ENCODE results near the gene ATF6. TPM values are rescaled to one million over a fixed set of nuclear protein-coding genes. Genes with fewer than 3 reads are reported as not detected.
"Not testable (repeated sequence)": the region's sequence is repeated elsewhere in the genome, so short reads cannot be mapped to it uniquely, and the experiment has no call there.

The ATF6 gene
- total and polyA plus RNA-seq, 9 donors = 13.4 to 21.0 (median 16.3) TPM

DNA sequence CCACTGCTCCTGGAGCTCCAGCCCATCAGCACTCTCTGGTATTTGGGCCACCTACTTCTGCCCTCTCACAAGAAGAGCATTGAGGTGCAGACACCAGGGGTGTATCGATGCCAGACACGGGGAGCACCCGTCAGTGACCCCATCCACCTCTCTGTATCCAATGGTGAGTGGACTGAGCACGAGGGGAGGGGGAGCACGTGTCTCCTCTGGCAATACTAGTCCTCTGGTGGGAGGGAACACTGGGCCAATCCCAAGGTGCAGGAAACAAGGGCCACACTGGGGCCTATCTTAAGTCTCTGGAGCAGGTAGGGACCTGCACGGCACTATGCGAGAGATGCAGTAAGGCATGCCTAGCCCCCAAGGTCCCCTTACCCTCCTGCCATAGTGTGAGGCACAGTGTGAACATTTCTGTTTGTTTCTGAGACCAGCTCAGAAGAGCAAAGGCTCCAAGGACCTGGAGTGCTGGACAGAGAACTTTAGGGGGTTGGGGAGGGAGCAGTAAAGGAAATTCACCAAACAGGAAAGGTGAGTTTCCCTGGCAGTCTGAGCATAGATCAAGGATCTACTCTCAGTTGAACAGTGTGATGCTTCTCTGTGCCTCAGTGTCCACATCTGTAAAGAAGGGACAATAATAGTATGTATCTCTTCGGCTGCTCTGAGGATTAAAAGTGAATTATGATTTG is 42.5 kb upstream of the ATF6 start:
- no peak overlapping the region for H3K4me3 ChIP-seq (ENCODE audit: low read length)
- peaks cover 27% of the 10 kb centered on the region for H3K27me3 ChIP-seq (ENCODE audit: control insufficient read depth, insufficient read depth, low read length)
- no peaks in the 10 kb centered on the region for H3K9me3 ChIP-seq (replicated peaks; ENCODE audit: control insufficient read depth, low read depth, low read length)
- no peak overlapping the region for H3K27ac ChIP-seq (ENCODE audit: low read length)
- H3K4me1 ChIP-seq (ENCODE audit: control insufficient read depth, insufficient read depth, low read length) = peaks cover 10% of the 10 kb centered on the region
- WGBS (ENCODE audit: insufficient coverage) = 90% methylated on average over 2 of the region's 8 CpGs
- no peaks in the 10 kb centered on the region for H3K36me3 ChIP-seq (ENCODE audit: control insufficient read depth, insufficient read depth, low read length)
- no peak for DNase-seq

DNA sequence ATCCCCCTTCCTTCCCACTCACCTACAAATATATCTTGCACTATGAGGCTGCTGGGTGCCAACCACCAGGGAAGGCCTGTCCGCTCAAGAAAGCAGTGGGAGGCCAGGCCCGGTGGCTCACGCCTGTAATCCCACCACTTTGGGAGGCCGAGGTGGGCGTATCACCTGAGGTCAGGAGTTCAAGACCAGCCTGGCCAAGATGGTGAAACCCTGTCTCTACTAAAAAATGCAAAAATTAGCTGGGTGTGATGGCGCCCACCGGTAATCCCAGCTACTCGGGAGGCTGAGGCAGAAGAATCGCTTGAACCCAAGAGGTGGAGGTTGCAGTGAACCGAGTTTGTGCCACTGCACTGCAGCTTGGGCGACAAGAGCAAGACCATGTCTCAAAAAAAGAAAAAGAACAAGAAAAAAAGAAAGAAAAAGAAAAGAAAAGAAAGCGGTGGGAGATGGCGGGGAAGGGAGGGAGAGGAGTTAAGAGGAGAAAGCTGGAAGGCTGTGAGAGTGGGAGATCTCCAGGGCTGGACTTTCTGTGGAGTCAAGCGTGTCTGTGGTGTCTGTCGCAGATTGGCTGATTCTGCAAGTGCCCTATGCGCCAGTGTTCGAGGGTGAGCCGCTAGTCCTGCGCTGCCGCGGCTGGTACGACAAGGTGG is 40.7 kb upstream of the ATF6 start:
- Histone ChIP-seq H3K4me3 (ENCODE audit: low read length) (peak overlapping the region; percentile 69), H3K27me3 (ENCODE audit: control insufficient read depth, insufficient read depth, low read length) (peaks cover 27% of the 10 kb centered on the region), H3K4me1 (ENCODE audit: control insufficient read depth, insufficient read depth, low read length) (peaks cover 10% of the 10 kb centered on the region)
- H3K36me3 ChIP-seq (ENCODE audit: control insufficient read depth, insufficient read depth, low read length); H3K9me3 ChIP-seq (replicated peaks; ENCODE audit: control insufficient read depth, low read depth, low read length); DNase-seq; H3K27ac ChIP-seq (ENCODE audit: low read length): not testable (repeated sequence)
- WGBS (ENCODE audit: insufficient coverage) = 47% methylated on average over 19 of the region's 22 CpGs

DNA sequence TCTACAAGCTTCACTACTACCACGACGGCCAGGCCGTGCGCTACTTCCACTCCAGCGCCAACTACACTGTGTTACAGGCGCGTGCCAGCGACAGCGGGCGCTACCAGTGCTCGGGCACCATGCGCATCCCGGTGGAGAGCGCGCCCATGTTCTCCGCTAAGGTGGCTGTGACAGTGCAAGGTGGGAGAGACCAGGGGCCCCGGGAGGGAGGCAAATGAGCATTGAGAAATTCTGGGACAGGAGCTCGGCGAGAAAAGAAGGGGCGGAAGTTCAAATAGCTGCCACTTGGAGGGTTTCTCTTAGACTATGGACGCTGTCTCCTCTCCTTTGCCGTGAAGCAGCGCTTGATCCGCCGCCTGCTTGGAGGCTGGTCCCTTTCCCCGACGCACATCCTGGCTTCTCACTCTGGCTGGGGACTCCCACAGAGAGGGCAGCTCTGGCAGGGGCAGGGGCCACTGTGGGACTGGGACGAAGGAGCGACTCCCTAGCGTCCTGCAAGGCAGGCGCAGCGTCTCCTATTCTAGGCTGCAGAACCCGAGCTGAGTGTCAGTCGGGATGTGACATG is 40.1 kb upstream of the ATF6 start:
- Histone ChIP-seq H3K36me3 (ENCODE audit: control insufficient read depth, insufficient read depth, low read length) (no peaks in the 10 kb centered on the region), H3K27me3 (ENCODE audit: control insufficient read depth, insufficient read depth, low read length) (peaks cover 29% of the 10 kb centered on the region), H3K9me3 (replicated peaks; ENCODE audit: control insufficient read depth, low read depth, low read length) (no peaks in the 10 kb centered on the region), H3K4me1 (ENCODE audit: control insufficient read depth, insufficient read depth, low read length) (peaks cover 10% of the 10 kb centered on the region), H3K4me3 (ENCODE audit: low read length) (peak overlapping the region; percentile 69), H3K27ac (ENCODE audit: low read length) (peak overlapping the region; percentile 80)
- peak; percentile 58 for DNase-seq
- WGBS (ENCODE audit: insufficient coverage) = under 1% methylated on average over 32 of the region's 34 CpGs

DNA sequence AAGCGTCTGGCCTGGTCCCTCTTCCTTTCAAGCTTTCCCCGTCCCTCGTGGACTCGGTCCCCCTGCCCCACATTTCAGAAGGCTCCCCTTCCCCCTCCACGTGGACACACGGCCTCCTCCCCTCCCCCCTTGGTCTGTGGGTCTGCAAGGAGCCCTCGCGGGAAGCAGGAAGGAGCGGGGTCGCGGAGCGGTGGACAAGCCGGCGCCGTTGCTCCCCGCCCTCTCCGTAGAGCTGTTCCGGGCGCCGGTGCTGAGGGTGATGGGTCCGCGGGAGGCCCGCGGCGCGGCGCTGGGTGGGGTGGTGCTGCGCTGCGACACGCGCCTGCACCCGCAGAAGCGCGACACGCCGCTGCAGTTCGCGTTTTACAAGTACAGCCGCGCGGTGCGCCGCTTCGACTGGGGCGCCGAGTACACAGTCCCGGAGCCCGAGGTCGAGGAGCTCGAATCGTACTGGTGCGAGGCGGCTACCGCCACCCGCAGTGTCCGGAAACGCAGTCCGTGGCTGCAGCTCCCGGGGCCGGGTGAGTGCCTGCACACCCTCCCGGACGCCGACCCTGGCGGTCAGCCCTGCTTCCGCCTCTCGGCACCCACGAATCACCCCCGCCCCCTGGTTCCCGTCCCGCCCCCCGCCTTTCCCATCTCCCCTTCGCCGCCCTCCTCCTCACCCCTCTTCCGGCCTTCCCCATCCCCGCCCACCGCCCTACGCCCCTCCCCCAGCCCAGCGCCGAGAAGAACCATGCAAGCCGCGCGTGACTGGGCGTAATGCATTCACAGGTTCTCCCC is 39.5 kb upstream of the ATF6 start:
- peak; percentile 94 for DNase-seq
- peak overlapping the region; percentile 93 for H3K27ac ChIP-seq (ENCODE audit: low read length)
- peak overlapping the region; percentile 69 for H3K4me3 ChIP-seq (ENCODE audit: low read length)
- peaks cover 29% of the 10 kb centered on the region for H3K27me3 ChIP-seq (ENCODE audit: control insufficient read depth, insufficient read depth, low read length)
- WGBS (ENCODE audit: insufficient coverage) = under 1% methylated on average over 64 of the region's 83 CpGs
- H3K4me1 ChIP-seq (ENCODE audit: control insufficient read depth, insufficient read depth, low read length) = peaks cover 10% of the 10 kb centered on the region
- H3K36me3 ChIP-seq (ENCODE audit: control insufficient read depth, insufficient read depth, low read length) = no peaks in the 10 kb centered on the region
- no peaks in the 10 kb centered on the region for H3K9me3 ChIP-seq (replicated peaks; ENCODE audit: control insufficient read depth, low read depth, low read length)

DNA sequence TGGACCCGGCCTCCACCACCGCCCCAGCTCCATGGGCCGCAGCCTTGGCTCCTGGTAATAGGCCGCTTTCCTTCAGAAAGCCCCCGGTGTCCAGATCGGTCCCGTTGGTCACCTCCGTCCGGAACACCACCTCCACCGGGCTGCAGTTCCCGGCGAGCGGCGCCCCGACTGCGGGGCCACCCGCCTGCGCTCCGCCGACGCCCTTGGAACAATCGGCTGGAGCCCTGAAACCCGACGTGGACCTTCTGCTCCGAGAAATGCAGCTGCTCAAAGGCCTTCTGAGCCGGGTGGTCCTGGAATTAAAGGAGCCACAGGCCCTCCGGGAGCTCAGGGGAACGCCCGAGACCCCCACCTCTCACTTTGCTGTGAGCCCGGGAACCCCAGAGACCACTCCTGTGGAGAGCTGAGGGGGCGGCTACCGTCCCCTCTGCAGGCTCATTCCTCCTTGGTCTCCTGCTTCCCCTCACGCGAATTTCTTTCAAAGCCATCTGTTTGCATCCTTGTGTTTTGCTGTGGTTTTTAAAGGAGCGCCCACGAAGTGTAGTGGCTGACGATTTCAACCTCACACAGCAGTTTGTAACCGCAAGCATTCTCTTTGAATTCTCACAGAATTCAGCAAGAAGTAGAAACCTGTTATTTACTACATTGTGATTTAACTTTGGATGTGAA is 38.7 kb upstream of the ATF6 start:
- Histone ChIP-seq H3K4me1 (ENCODE audit: control insufficient read depth, insufficient read depth, low read length) (peaks cover 10% of the 10 kb centered on the region), H3K36me3 (ENCODE audit: control insufficient read depth, insufficient read depth, low read length) (no peaks in the 10 kb centered on the region), H3K27ac (ENCODE audit: low read length) (peak overlapping the region; percentile 93), H3K27me3 (ENCODE audit: control insufficient read depth, insufficient read depth, low read length) (peaks cover 28% of the 10 kb centered on the region), H3K4me3 (ENCODE audit: low read length) (peak overlapping the region; percentile 69), H3K9me3 (replicated peaks; ENCODE audit: control insufficient read depth, low read depth, low read length) (no peaks in the 10 kb centered on the region)
- WGBS (ENCODE audit: insufficient coverage) = under 1% methylated on average over 26 of the region's 38 CpGs
- peak; percentile 43 for DNase-seq

DNA sequence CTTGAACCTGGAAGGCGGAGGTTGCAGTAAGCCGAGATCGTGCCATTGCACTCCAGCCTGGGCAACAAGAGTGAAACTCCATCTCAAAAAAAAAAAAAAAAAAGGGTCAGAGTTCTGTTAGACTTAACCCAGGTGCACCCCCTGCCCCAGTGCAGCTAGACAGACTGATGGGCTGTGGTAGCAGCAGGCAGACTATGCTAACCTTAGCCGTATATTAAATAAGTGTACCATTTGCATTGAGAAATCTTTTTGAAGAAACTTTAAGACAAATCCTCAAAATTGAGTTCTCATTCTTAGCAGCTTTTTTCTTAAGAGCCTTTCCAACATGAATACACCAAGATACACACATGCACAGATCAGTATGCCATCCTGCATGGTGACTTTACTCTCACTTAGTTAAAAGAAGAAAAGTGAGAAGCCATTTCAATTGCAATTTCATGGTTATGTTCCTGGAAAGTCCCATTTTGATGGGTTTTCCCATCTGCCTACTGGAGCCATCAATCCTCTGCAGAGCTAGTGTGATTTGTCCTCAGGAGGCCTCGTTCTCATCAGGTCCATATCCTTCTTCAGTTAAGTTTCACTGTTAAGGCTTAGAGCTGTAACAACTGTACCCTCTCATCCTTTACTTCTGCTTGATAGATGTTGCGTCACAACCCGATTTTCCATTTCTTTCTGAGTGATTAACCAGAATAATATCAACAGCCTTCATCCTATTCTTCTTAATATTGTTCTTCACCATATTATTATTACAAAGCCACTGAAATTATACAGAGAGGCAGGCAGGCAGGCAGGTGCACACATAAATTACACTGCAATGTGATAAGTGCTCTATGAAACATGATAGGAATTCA is 37.5 kb upstream of the ATF6 start:
- no peaks in the 10 kb centered on the region for H3K36me3 ChIP-seq (ENCODE audit: control insufficient read depth, insufficient read depth, low read length)
- WGBS (ENCODE audit: insufficient coverage) = 83% methylated on average over 2 of the region's 7 CpGs
- peaks cover 10% of the 10 kb centered on the region for H3K4me1 ChIP-seq (ENCODE audit: control insufficient read depth, insufficient read depth, low read length)
- no peak overlapping the region for H3K4me3 ChIP-seq (ENCODE audit: low read length)
- no peak overlapping the region for H3K27ac ChIP-seq (ENCODE audit: low read length)
- H3K9me3 ChIP-seq (replicated peaks; ENCODE audit: control insufficient read depth, low read depth, low read length) = no peaks in the 10 kb centered on the region
- DNase-seq = no peak
- peaks cover 18% of the 10 kb centered on the region for H3K27me3 ChIP-seq (ENCODE audit: control insufficient read depth, insufficient read depth, low read length)

DNA sequence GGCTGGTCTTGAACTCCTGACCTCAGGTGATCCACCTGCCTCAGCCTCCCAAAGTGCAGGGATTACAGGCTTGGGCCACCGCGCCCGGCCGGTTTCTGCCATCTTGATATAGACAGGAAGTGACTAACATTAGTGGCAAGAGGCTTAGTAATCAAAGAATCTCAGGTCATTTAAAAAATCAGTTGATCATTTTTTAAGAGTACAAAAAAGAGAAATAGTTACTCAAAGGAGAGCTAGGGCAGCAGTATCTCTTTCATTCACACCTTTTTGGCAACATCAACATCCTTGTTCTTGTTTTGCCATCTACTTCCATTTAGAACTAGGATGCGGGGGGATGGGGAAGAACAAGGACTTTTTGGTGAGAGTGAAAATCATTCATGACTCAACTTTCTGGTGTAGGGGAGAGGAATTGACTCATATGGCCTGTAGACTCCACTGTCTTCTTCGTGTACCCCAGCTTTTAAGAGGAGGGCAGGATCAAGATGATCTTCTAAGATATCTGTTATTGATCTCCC is 36.0 kb upstream of the ATF6 start:
- Histone ChIP-seq H3K36me3 (ENCODE audit: control insufficient read depth, insufficient read depth, low read length) (no peaks in the 10 kb centered on the region), H3K27me3 (ENCODE audit: control insufficient read depth, insufficient read depth, low read length) (peaks cover 11% of the 10 kb centered on the region), H3K9me3 (replicated peaks; ENCODE audit: control insufficient read depth, low read depth, low read length) (no peaks in the 10 kb centered on the region), H3K4me1 (ENCODE audit: control insufficient read depth, insufficient read depth, low read length) (peaks cover 10% of the 10 kb centered on the region), H3K27ac (ENCODE audit: low read length) (no peak overlapping the region), H3K4me3 (ENCODE audit: low read length) (no peak overlapping the region)
- no CpG with 5 or more reads among the region's 6 CpGs for WGBS (ENCODE audit: insufficient coverage)
- no peak for DNase-seq

DNA sequence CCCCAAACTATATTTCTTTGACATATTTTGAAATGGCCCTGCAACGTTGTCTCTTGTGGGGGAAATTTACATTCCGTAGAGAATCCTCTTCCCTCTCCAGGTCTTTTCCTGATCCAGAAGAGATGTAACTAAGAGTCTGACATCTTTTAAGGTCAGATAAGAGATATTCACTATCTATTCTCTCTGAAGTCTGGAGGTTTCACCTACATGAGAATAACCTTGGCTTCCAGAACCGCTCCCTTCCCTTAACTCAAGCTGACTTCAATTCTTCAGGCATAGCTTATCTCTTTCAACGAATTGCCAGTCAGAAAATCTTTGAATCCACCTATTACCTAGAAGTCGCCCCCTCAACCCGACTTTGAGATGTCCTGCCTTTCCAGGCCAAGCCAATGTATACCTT is 34.9 kb upstream of the ATF6 start:
- peaks cover 4% of the 10 kb centered on the region for H3K4me1 ChIP-seq (ENCODE audit: control insufficient read depth, insufficient read depth, low read length)
- no peak overlapping the region for H3K4me3 ChIP-seq (ENCODE audit: low read length)
- no peak overlapping the region for H3K27ac ChIP-seq (ENCODE audit: low read length)
- DNase-seq = no peak
- 67% methylated on average over 1 of the region's 6 CpGs for WGBS (ENCODE audit: insufficient coverage)
- H3K9me3 ChIP-seq (replicated peaks; ENCODE audit: control insufficient read depth, low read depth, low read length) = no peaks in the 10 kb centered on the region
- H3K36me3 ChIP-seq (ENCODE audit: control insufficient read depth, insufficient read depth, low read length) = no peaks in the 10 kb centered on the region
- H3K27me3 ChIP-seq (ENCODE audit: control insufficient read depth, insufficient read depth, low read length) = peaks cover 13% of the 10 kb centered on the region

Data from muscle of leg (tissue), 11 donors.